SU-DHL-6 (cell line): ENCODE results near the gene LHFPL3.

Experiments used
- H2AFZ ChIP-seq: fragments of 200-600 bp; sonication (generic); 2 replicates; pipeline ENCODE4 v1.6.1; 2014; ENCODE audit warnings: low read depth, mild to moderate bottlenecking, moderate library complexity, mixed read lengths, antibody characterized with exemption, low read length; ENCODE audit not compliant: severe bottlenecking
- H3F3A ChIP-seq: fragments of 200-600 bp; shearing (Covaris generic); 2 replicates; pipeline ENCODE4 v1.6.0; 2016; ENCODE audit warnings: antibody characterized with exemption, mild to moderate bottlenecking; ENCODE audit not compliant: insufficient read depth
- H3K27ac ChIP-seq: fragments of 200-600 bp; sonication (generic); 2 replicates; pipeline ENCODE4 v1.5.1; 2016; ENCODE audit warnings: low read depth, mild to moderate bottlenecking, low read length, moderate library complexity, mixed read lengths
- H3K27me3 ChIP-seq: fragments of 200-600 bp; sonication (generic), shearing (Covaris generic); 2 replicates; pipeline ENCODE4 v1.6.0; 2014; ENCODE audit warnings: mild to moderate bottlenecking, low read length
- H3K36me3 ChIP-seq: fragments of 200-600 bp; sonication (generic); 2 replicates; pipeline ENCODE4 v1.6.1; 2014; ENCODE audit warnings: mild to moderate bottlenecking, low read length, mixed read lengths
- H3K4me2 ChIP-seq: fragments of 300-600, 200-600 bp; shearing (Covaris generic), sonication (generic); 2 replicates; pipeline ENCODE4 v1.6.0; 2014; ENCODE audit warnings: low read length, low read depth, mild to moderate bottlenecking; ENCODE audit not compliant: poor library complexity, severe bottlenecking
- H3K4me3 ChIP-seq: fragments of 200-600 bp; sonication (generic); 2 replicates; pipeline ENCODE4 v1.5.1; 2014; ENCODE audit warnings: antibody characterized with exemption, low read length, mild to moderate bottlenecking, mixed read lengths; ENCODE audit not compliant: insufficient read depth, poor library complexity, severe bottlenecking
- H3K79me2 ChIP-seq: fragments of 200-600 bp; sonication (generic); 2 replicates; pipeline ENCODE4 v1.6.1; 2014; ENCODE audit warnings: mild to moderate bottlenecking, low read length, moderate library complexity; ENCODE audit not compliant: insufficient read depth
- H3K9ac ChIP-seq: fragments of 200-600 bp; sonication (generic); 2 replicates; pipeline ENCODE4 v1.7.0; 2014; ENCODE audit warnings: mild to moderate bottlenecking, low read length
- H3K9me2 ChIP-seq: fragments of 200-600 bp; sonication (generic); replicated peaks from 2 replicates; pipeline ENCODE4 v1.6.1; 2014; ENCODE audit warnings: low read length; ENCODE audit not compliant: insufficient read depth
- H3K9me3 ChIP-seq: fragments of 200-600 bp; sonication (generic); 2 replicates; pipeline ENCODE4 v1.6.1; 2014; ENCODE audit warnings: low read length, mixed read lengths; ENCODE audit not compliant: insufficient read depth
- H4K20me1 ChIP-seq: fragments of 200-600 bp; sonication (generic); 2 replicates; pipeline ENCODE4 v1.6.1; 2014; ENCODE audit warnings: low read depth, mild to moderate bottlenecking, antibody characterized with exemption, low read length, moderate library complexity, mixed read lengths
- EZH2phosphoT487 ChIP-seq: fragments of 200-600 bp; sonication (generic), shearing (Covaris generic); conservative IDR thresholded peaks from 2 replicates; pipeline ENCODE4 v1.6.1; 2018; ENCODE audit warnings: mild to moderate bottlenecking, antibody characterized with exemption, low read length, moderate library complexity, mixed read lengths
- TF ChIP-seq, protein P1 (sequence below): fragments of 200-600 bp; sonication (generic); IDR thresholded peaks from one replicate; pipeline ENCODE4 v1.5.1; 2017; ENCODE audit warnings: antibody characterized with exemption, mild to moderate bottlenecking, low read length, moderate library complexity; ENCODE audit not compliant: insufficient read depth, poor library complexity, severe bottlenecking

The LHFPL3 gene

DNA sequence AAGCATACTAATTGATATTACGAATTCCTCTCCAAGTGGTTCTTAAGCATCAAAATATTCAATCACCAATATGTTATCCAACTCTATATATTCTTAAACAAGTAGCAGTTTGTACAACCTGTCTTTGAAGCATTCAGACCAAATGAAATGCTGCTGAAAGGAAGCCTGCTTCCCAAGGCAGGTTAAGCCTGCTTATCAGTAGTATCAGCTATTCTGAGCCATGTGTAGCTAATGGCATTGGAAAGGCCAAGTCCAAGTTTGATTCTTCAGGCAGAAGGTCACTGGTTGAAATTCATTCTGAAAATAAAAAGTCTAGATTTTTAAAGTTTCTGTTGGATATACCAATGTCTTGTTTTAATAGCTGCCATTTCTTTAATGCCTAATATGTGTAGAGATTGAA lies 328.7 kb downstream of the LHFPL3 start:
- Histone ChIP-seq H2AFZ (no peak overlapping the region), H3K79me2 (no peaks in the 10 kb centered on the region), H3F3A (no peaks in the 10 kb centered on the region), H3K4me2 (no peak overlapping the region), H3K27ac (no peak overlapping the region), H3K36me3 (no peaks in the 10 kb centered on the region), H3K9me3 (no peaks in the 10 kb centered on the region), H4K20me1 (no peaks in the 10 kb centered on the region), H3K9me2 (no peaks in the 10 kb centered on the region), H3K9ac (no peak overlapping the region), H3K27me3 (no peaks in the 10 kb centered on the region), H3K4me3 (no peak overlapping the region)
- TF ChIP-seq EZH2phosphoT487 = no peak
- TF ChIP-seq, protein P1, sequence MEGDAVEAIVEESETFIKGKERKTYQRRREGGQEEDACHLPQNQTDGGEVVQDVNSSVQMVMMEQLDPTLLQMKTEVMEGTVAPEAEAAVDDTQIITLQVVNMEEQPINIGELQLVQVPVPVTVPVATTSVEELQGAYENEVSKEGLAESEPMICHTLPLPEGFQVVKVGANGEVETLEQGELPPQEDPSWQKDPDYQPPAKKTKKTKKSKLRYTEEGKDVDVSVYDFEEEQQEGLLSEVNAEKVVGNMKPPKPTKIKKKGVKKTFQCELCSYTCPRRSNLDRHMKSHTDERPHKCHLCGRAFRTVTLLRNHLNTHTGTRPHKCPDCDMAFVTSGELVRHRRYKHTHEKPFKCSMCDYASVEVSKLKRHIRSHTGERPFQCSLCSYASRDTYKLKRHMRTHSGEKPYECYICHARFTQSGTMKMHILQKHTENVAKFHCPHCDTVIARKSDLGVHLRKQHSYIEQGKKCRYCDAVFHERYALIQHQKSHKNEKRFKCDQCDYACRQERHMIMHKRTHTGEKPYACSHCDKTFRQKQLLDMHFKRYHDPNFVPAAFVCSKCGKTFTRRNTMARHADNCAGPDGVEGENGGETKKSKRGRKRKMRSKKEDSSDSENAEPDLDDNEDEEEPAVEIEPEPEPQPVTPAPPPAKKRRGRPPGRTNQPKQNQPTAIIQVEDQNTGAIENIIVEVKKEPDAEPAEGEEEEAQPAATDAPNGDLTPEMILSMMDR = no peak

DNA sequence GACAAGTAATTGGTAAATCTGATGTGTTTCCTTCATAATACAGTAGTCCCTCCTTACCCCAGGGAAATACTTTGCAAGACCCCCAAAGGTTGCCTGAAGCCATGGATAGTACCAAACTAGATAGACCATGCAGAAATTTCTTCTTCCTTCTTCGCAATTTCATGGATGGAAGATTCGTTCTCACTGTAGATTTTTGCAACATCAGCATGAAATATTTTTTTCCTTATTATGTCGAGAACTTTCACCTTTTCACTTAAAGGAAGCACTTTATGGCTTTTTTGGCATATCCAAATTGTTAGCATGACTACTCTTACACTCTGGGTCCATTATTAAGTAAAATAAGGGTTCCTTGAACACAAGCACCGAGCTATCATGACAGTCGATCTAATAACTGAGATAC lies 333.2 kb downstream of the LHFPL3 start:
- H3K9ac ChIP-seq = no peak overlapping the region
- no peaks in the 10 kb centered on the region for H3K9me3 ChIP-seq
- H3K4me2 ChIP-seq = no peak overlapping the region
- H3F3A ChIP-seq = no peaks in the 10 kb centered on the region
- H3K27me3 ChIP-seq = no peaks in the 10 kb centered on the region
- no peak overlapping the region for H3K4me3 ChIP-seq
- no peaks in the 10 kb centered on the region for H4K20me1 ChIP-seq
- no peak overlapping the region for H2AFZ ChIP-seq
- no peaks in the 10 kb centered on the region for H3K36me3 ChIP-seq
- H3K79me2 ChIP-seq = no peaks in the 10 kb centered on the region
- no peaks in the 10 kb centered on the region for H3K9me2 ChIP-seq
- TF ChIP-seq EZH2phosphoT487 = no peak
- TF ChIP-seq, protein P1 = no peak
- H3K27ac ChIP-seq = no peak overlapping the region

DNA sequence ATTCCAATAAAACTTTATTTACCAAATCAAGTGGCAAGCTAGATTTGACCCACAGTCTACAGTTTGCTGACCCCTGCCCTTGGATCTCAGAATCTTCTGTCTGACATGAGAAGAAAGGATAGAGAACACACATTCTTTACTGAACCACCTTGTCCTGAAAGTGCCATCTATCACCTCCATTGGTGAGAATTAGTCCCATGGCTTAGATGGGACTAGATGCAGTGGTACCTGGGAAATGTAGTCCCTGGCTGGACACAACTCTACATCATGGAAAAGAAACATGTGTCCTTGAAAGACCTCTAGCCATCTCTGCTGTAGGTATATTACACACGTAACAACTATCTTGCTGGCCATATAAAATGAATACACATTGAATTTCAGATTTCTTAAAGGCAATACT lies 336.2 kb downstream of the LHFPL3 start:
- H3K79me2 ChIP-seq = no peaks in the 10 kb centered on the region
- H3K4me2 ChIP-seq = no peak overlapping the region
- H3K4me3 ChIP-seq = no peak overlapping the region
- H2AFZ ChIP-seq = no peak overlapping the region
- H3K27ac ChIP-seq = no peak overlapping the region
- no peaks in the 10 kb centered on the region for H3F3A ChIP-seq
- no peak for TF ChIP-seq EZH2phosphoT487
- TF ChIP-seq, protein P1 = no peak
- H3K27me3 ChIP-seq = no peaks in the 10 kb centered on the region
- no peaks in the 10 kb centered on the region for H3K9me3 ChIP-seq
- H3K9ac ChIP-seq = no peak overlapping the region
- H3K9me2 ChIP-seq = no peaks in the 10 kb centered on the region
- no peaks in the 10 kb centered on the region for H3K36me3 ChIP-seq
- H4K20me1 ChIP-seq = no peaks in the 10 kb centered on the region

DNA sequence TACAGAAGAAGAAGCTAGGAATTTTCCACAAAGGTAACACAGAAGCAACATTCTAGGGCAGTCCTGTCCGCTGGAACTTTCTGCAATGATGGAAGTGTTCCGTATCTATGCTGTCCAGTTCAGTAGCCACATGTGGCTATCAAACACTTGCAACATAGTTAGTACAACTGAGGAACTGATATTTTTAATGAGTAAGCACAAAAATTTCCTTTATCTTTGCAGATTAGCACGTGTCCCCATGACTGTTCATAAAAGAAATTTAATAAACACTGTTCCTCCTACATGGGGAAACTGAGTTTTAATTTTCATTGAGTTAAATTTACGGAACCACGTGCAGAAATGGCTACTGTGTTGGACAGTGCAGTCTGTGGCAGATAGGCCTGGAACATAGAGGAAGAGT lies 349.2 kb downstream of the LHFPL3 start:
- Histone ChIP-seq H3K27me3 (no peaks in the 10 kb centered on the region), H3K9ac (no peak overlapping the region), H3F3A (no peaks in the 10 kb centered on the region), H3K36me3 (no peaks in the 10 kb centered on the region), H4K20me1 (no peaks in the 10 kb centered on the region; the same call in 1 of the 2 replicates), H3K4me3 (no peak overlapping the region), H3K9me2 (no peaks in the 10 kb centered on the region), H3K9me3 (no peaks in the 10 kb centered on the region), H2AFZ (no peak overlapping the region), H3K27ac (no peak overlapping the region), H3K79me2 (no peaks in the 10 kb centered on the region), H3K4me2 (no peak overlapping the region)
- no peak for TF ChIP-seq EZH2phosphoT487
- TF ChIP-seq, protein P1 = no peak
